ENCODE results near the gene EFHC2. TPM values are rescaled to one million over a fixed set of nuclear protein-coding genes. Genes with fewer than 3 reads are reported as not detected.
"Not testable (repeated sequence)": the region's sequence is repeated elsewhere in the genome, so short reads cannot be mapped to it uniquely, and the experiment has no call there.

Gene EFHC2
- total RNA-seq, 1 donor from 2014 or later, result 0.32 TPM

- intact Hi-C loops (cut with micrococcal nuclease), result no loop called here
Observed at GRCh38 chrX:44239036-44239435, 104.4 kb downstream of the EFHC2 start.

- intact Hi-C loops (cut with micrococcal nuclease), result no loop called here
Observed at GRCh38 chrX:44235534-44235933, 107.9 kb downstream of the EFHC2 start.

- intact Hi-C loops (cut with micrococcal nuclease), result no loop called here
Observed at GRCh38 chrX:44234541-44234940, 108.9 kb downstream of the EFHC2 start.

- intact Hi-C loops (cut with micrococcal nuclease), result no loop called here
Observed at GRCh38 chrX:44234116-44234515, 109.4 kb downstream of the EFHC2 start.

- intact Hi-C loops (cut with micrococcal nuclease), result no loop called here
Observed at GRCh38 chrX:44232081-44232480, 111.4 kb downstream of the EFHC2 start.

- intact Hi-C loops (cut with micrococcal nuclease), result no loop called here
Observed at GRCh38 chrX:44228621-44229020, 114.9 kb downstream of the EFHC2 start.

GRCh38 chrX:44227991-44228390 is 115.5 kb downstream of the EFHC2 start:
- intact Hi-C loops (cut with micrococcal nuclease), result no loop called here

DNA sequence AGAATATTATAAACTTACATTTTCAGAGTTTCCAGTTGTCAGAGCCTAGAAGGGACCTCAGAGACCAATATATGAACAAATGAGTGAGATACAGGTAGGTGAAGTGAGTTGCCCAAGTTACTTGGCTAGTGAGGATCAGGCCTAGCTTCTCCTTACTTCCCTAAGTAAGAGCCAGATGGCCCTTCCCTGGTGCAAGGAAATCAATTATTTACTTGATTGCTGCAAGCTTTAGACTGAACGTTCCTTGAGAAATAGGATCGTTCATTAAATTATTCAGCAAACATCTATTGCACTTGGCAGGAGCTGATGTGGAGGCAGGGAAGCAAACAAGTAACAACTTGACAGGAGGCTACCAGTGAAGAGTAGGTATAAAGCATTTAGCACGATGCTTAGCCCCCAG is 117.8 kb downstream of the EFHC2 start:
- intact Hi-C loops (cut with micrococcal nuclease), result no loop called here

- intact Hi-C loops (cut with micrococcal nuclease), result no loop called here
Observed at GRCh38 chrX:44224760-44225159, 118.7 kb downstream of the EFHC2 start.

DNA sequence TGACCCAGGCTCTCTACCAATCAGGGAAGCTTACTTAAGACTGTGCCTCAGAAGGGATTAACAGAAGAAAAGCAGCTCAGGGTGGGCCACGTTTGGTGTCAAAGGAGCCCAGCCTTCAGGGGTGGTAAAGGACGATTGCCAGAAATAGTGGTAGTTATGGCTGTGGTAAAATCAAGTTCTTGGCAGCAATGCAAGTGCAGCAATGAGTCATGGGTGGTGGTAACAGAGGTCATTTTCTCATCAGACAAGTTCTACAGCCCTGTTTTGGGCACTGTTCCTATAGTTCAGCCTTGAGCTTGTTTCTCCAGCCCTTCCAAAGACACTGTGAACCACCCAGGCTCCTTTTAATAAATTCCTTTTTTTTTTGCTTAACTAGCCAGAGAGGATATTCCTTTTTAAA is 120.3 kb downstream of the EFHC2 start:
- intact Hi-C loops (cut with micrococcal nuclease), result no loop called here

GRCh38 chrX:44218465-44218864 is 125.0 kb downstream of the EFHC2 start:
- intact Hi-C loops (cut with micrococcal nuclease), result no loop called here

- intact Hi-C loops (cut with micrococcal nuclease), result no loop called here
Observed at GRCh38 chrX:44216171-44216570, 127.3 kb downstream of the EFHC2 start.

- intact Hi-C loops (cut with micrococcal nuclease), result no loop called here
Observed at GRCh38 chrX:44203791-44204190, 139.7 kb downstream of the EFHC2 start.

- intact Hi-C loops (cut with micrococcal nuclease), result no loop called here
Observed at GRCh38 chrX:44202596-44202995, 140.9 kb downstream of the EFHC2 start.

- intact Hi-C loops (cut with micrococcal nuclease), result no loop called here
Observed at GRCh38 chrX:44189116-44189515, 154.4 kb downstream of the EFHC2 start.

- intact Hi-C loops (cut with micrococcal nuclease), result not testable (repeated sequence)
Observed at GRCh38 chrX:44187915-44188314, 155.6 kb downstream of the EFHC2 start.

GRCh38 chrX:44183329-44183728 is 160.1 kb downstream of the EFHC2 start:
- intact Hi-C loops (cut with micrococcal nuclease), result no loop called here

GRCh38 chrX:44178274-44179053 is 165.0 kb downstream of the EFHC2 start:
- intact Hi-C loops (cut with micrococcal nuclease), result no loop called here

- intact Hi-C loops (cut with micrococcal nuclease), result no loop called here
Observed at GRCh38 chrX:44175455-44175854, 168.0 kb downstream of the EFHC2 start.

- intact Hi-C loops (cut with micrococcal nuclease), result no loop called here
Observed at GRCh38 chrX:44174061-44174460, 169.4 kb downstream of the EFHC2 start.

- intact Hi-C loops (cut with micrococcal nuclease), result no loop called here
Observed at GRCh38 chrX:44173219-44173618, 170.3 kb downstream of the EFHC2 start.

DNA sequence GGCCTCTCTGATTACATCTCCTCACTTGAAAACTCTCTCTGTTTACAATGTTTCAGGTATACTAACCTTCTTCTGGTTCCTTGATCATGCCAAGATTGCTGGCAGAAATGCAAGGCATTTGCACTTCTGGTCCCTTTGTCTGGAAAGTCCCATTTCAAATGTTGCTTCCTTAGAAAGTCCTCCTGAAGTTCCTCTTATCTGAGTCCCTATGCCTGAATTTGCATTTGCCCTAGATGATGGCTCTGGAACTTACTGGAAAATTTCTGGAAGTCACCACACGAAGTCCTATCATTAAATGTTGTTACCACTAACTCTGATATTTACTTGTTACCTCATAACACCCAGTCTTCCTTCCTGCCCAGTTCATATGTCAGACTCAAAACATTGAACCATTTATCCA is 176.4 kb downstream of the EFHC2 start:
- intact Hi-C loops (cut with micrococcal nuclease), result no loop called here

DNA sequence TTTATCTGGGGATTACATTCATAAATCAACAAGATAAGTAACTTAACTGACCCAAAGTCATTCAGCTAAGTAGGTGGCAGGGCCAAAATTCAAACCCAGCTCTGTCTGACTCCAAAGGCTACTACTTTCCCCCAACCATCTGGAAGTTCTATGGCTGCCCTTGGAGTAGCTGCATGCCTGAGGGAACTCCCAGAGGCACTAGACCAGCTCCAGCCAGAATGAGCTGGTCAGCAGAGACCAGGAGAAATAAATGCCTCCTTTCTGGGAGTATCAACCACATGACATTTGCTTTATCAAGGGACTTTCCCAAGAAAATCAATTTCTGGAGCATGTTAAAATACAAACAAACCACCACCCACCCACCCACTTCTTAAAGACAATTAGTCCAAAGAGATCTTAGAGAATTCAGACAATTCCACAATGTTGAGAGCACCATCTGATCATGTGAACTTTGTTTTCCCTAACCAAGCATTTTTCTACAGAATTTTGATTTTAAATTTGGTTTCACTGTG is 180.5 kb downstream of the EFHC2 start:
- intact Hi-C loops (cut with micrococcal nuclease), result no loop called here

Measured in T-helper 2 cell treated with Interferon-gamma antibody and Interleukin-4, amounts not matched to agents 100 ng/mL and 5 ng/mL, for 36 hours (primary cell).